ENCODE data around the gene ARHGAP24. TPM values are rescaled to one million over a fixed set of nuclear protein-coding genes. Genes with fewer than 3 reads are reported as not detected.

Gene ARHGAP24
- total RNA-seq, 1 experiment from 2014 or later, result 1.3 TPM

DNA sequence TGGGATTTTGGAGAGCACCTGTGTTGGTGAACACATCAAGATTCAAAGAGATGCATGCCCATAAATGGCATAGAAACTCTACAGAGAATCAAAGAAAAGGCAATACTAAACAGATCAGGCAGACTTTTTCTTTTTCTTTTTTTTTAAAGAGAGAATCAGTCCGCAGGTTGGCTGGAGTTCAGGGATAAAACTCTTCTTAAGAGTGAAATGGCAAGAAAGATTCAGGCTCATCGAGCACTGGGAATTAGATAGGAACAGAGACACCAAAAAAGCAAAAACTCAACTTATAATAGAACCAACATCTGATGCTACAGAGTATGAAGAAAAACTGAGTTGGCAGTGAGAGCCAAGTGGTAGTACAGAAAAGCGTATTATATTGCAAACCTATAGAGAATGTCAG lies 314.3 kb downstream of the ARHGAP24 start:
- ATAC-seq (no peak), DNase-seq (ENCODE audit: low read depth, low spot score) (no peak)
- Histone ChIP-seq H3K4me1 (ENCODE audit: control insufficient read depth in 1 of 2, insufficient read depth in 2 of 2, low read length in 2 of 2) (no peaks in the 10 kb centered on the region), H3K27me3 (ENCODE audit: insufficient read depth, low read length) (no peaks in the 10 kb centered on the region), H3K9me3 (ENCODE audit: control insufficient read depth in 1 of 2, insufficient read depth in 1 of 2, low read depth in 1 of 2, low read length in 2 of 2) (no peaks in the 10 kb centered on the region), H4K20me1 (ENCODE audit: insufficient read depth) (no peaks in the 10 kb centered on the region), H3K36me3 (ENCODE audit: control insufficient read depth in 1 of 2, insufficient read depth in 2 of 2, low read length in 2 of 2) (no peaks in the 10 kb centered on the region), H3K27ac (ENCODE audit: low read depth, low read length) (no peak overlapping the region), H3K9me2 (ENCODE audit: insufficient read depth) (no peaks in the 10 kb centered on the region), H3K79me2 (ENCODE audit: insufficient read depth, low read length) (no peaks in the 10 kb centered on the region), H3K9ac (ENCODE audit: low read length) (no peak overlapping the region), H2AFZ (ENCODE audit: low read depth, low read length, poor library complexity, severe bottlenecking) (no peak overlapping the region), H3K4me3 (replicated peaks in 1 of 2; ENCODE audit: low read depth in 1 of 2, low read length in 2 of 2) (no peak overlapping the region), H3K4me2 (ENCODE audit: low read length) (no peak overlapping the region)
- CTCF ChIA-PET, result no interaction called here
- POLR2A ChIA-PET, result no interaction called here
- intact Hi-C loops (cut with micrococcal nuclease), result no loop called here
- RAD21 ChIA-PET (ENCODE audit: low non-redundant PET in 1 of 2, low total read pairs in 2 of 2, uncharacterized antibody in 2 of 2, unreplicated experiment in 2 of 2), result no interaction called here
- TF ChIP-seq, protein P1, sequence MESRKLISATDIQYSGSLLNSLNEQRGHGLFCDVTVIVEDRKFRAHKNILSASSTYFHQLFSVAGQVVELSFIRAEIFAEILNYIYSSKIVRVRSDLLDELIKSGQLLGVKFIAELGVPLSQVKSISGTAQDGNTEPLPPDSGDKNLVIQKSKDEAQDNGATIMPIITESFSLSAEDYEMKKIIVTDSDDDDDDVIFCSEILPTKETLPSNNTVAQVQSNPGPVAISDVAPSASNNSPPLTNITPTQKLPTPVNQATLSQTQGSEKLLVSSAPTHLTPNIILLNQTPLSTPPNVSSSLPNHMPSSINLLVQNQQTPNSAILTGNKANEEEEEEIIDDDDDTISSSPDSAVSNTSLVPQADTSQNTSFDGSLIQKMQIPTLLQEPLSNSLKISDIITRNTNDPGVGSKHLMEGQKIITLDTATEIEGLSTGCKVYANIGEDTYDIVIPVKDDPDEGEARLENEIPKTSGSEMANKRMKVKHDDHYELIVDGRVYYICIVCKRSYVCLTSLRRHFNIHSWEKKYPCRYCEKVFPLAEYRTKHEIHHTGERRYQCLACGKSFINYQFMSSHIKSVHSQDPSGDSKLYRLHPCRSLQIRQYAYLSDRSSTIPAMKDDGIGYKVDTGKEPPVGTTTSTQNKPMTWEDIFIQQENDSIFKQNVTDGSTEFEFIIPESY (IDR thresholded peaks at IDR 0.05; ENCODE audit: extremely low read depth, insufficient replicate concordance, low read length), result no peak
- TF ChIP-seq ZNF274 (IDR thresholded peaks at IDR 0.05; ENCODE audit: low read depth, low read length) (no peak), FOSL1 (IDR thresholded peaks at IDR 0.05; ENCODE audit: low read depth) (no peak), POLR2A (IDR thresholded peaks at IDR 0.05; ENCODE audit: borderline replicate concordance, extremely low read depth, insufficient read depth, insufficient read length) (no peak), RAD21 (IDR thresholded peaks at IDR 0.05; ENCODE audit: low read depth) (no peak), MAX (IDR thresholded peaks at IDR 0.05) (no peak), EZH2 (IDR thresholded peaks at IDR 0.05) (no peak), REST (IDR thresholded peaks at IDR 0.05; ENCODE audit: low read depth) (no peak), YY1 (IDR thresholded peaks at IDR 0.05; ENCODE audit: extremely low read depth, insufficient replicate concordance, low read depth, low read length) (no peak), ELF1 (IDR thresholded peaks at IDR 0.05; ENCODE audit: borderline replicate concordance, low read depth) (no peak), ATF3 (IDR thresholded peaks at IDR 0.05) (no peak), ZFX (IDR thresholded peaks at IDR 0.05) (no peak), EGR1 (IDR thresholded peaks at IDR 0.05; ENCODE audit: low read depth) (no peak), CBX3 (IDR thresholded peaks at IDR 0.05; ENCODE audit: low read depth) (no peak), SP1 (IDR thresholded peaks at IDR 0.05; ENCODE audit: low read depth) (no peak), CEBPB (IDR thresholded peaks at IDR 0.05; ENCODE audit: low read depth) (no peak), POLR2AphosphoS5 (IDR thresholded peaks at IDR 0.05; ENCODE audit: low read depth, low read length) (no peak), TCF7L2 (IDR thresholded peaks at IDR 0.05; ENCODE audit: borderline replicate concordance, extremely low read depth, insufficient read depth, insufficient read length) (no peak), SRF (IDR thresholded peaks at IDR 0.05; ENCODE audit: low read depth) (no peak)
- BruUV-seq (replicated peaks), result no TSS peak
